Gastrocnemius medialis (tissue), 4 donors: ENCODE data around the gene DNAH6. TPM values are rescaled to one million over a fixed set of nuclear protein-coding genes. Genes with fewer than 3 reads are reported as not detected.
"Not testable (repeated sequence)": the region's sequence is repeated elsewhere in the genome, so short reads cannot be mapped to it uniquely, and the experiment has no call there.

ENCODE experiments used
- ATAC-seq, 2 donors: fragments of 150-250 bp; one replicate each; pipeline ENCODE4 v1.9.1; 2016
- DNase-seq, 2 donors: peaks; one replicate each; pipeline ENCODE4 v3.0.0-alpha.2; 2019
- H3K27ac ChIP-seq, 4 donors: fragments of 200-600 bp; sonication (generic); 1 replicate in 1 of 4; 2 replicates in 3 of 4; pipeline ENCODE4 v1.5.1; 2016 to 2018; ENCODE audit warnings: mild to moderate bottlenecking in 2 of 4, moderate library complexity in 1 of 4
- H3K27me3 ChIP-seq, 3 donors: fragments of 200-600 bp; sonication (generic) in 2 of 3; 1 replicate in 1 of 3; 2 replicates in 2 of 3; pipeline versions ENCODE4 v1.5.1 to v1.6.0; 2016 to 2019; ENCODE audit warnings: mild to moderate bottlenecking in 1 of 3, moderate library complexity in 1 of 3
- H3K36me3 ChIP-seq, 2 donors: fragments of 200-600 bp; sonication (generic) in 1 of 2; one replicate each; pipeline ENCODE4 v1.5.1; 2017 to 2018
- H3K4me1 ChIP-seq, 2 donors: fragments of 200-600 bp; sonication (generic) in 1 of 2; one replicate each; pipeline ENCODE4 v1.5.1; 2016 to 2017; ENCODE audit warnings: mild to moderate bottlenecking in 2 of 2
- H3K4me3 ChIP-seq, 4 donors: fragments of 200-600 bp; sonication (generic) in 3 of 4; 1 replicate in 1 of 4; 2 replicates in 3 of 4; pipeline ENCODE4 v1.5.1; 2016 to 2019; ENCODE audit warnings: mild to moderate bottlenecking in 2 of 4
- H3K9me3 ChIP-seq, 3 donors: fragments of 200-600 bp; sonication (generic) in 2 of 3; 1 replicate in 1 of 3; 2 replicates in 2 of 3; pipeline ENCODE4 v1.5.1; 2016 to 2019
- CTCF ChIP-seq, 5 experiments: fragments of 450-650 bp in 3 of 5; fragments of 200-600 bp in 2 of 5; sonication (generic) in 2 of 5; IDR thresholded peaks in 4 of 5; conservative IDR thresholded peaks in 1 of 5; 1 replicate in 4 of 5; 2 replicates in 1 of 5; pipeline ENCODE4 v1.5.1; 2016 to 2019; ENCODE audit warnings: antibody characterized with exemption in 5 of 5, mild to moderate bottlenecking in 3 of 5, moderate library complexity in 3 of 5
- POLR2A ChIP-seq, 2 donors: fragments of 450-650 bp; IDR thresholded peaks; one replicate each; pipeline ENCODE4 v1.6.1; 2017; ENCODE audit warnings: antibody characterized with exemption in 2 of 2, mild to moderate bottlenecking in 2 of 2, moderate library complexity in 2 of 2
- in situ Hi-C, 4 donors: fragments of 200-750 bp; cut with MboI; loops; one replicate each; pipeline versions ENCODE4 v1.15.0 to v1.8.0; 2017; ENCODE audit warnings: low sequenced_read_pairs in 4 of 4
- intact Hi-C: fragments of 100-400 bp; cut with DNase I; formaldehyde crosslinking; loops from one replicate; pipeline ENCODE4 v1.15.1; 2023; ENCODE audit warnings: low total_unique reads
- total RNA-seq, 4 donors: library from RNA; depleted of rRNA; stranded (reverse); fragments of >200 nt; gene quantifications; one replicate each; pipeline versions ENCODE4 v1.1.0 to v1.2.3, GENCODE V29; 2016

DNAH6 gene
- total RNA-seq, 4 donors from 2014 or later = not detected

- intact Hi-C loops (no loop called here), in situ Hi-C loops (no loop called here)
- Histone ChIP-seq H3K36me3 (no peaks in the 10 kb centered on the region), H3K27me3 (no peaks in the 10 kb centered on the region), H3K4me3 (no peak overlapping the region), H3K9me3 (no peaks in the 10 kb centered on the region), H3K27ac (no peak overlapping the region), H3K4me1 (no peaks in the 10 kb centered on the region)
- ATAC-seq = no peak
- no peak for DNase-seq
- TF ChIP-seq CTCF (IDR thresholded peaks at IDR 0.05 in 4 of 5, conservative IDR thresholded peaks at IDR 0.05 in 1 of 5) (no peak), POLR2A (IDR thresholded peaks at IDR 0.05) (no peak)
Observed at GRCh38 chr2:84548303-84548702, 32.0 kb downstream of the DNAH6 start.

DNA sequence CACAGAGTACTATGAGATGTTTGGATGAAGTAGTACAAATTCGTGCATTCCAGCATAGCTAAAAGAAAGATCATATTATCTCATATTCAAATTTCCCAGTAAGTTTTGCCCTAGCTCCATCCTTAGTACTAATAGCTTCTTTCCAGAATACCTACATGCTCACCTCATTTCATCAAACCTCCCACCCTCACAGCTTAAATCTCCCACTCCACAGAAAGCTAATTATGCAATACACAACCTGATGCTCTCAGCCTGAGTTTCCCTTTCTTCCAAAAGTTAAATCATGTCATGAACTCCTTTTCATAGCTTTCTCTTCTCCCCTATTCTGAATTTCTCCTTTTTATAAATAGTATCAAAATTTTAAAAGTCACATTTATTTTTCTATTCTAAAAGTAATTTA is 34.6 kb downstream of the DNAH6 start:
- DNase-seq (no peak), ATAC-seq (no peak)
- intact Hi-C loops (no loop called here), in situ Hi-C loops (no loop called here)
- Histone ChIP-seq H3K4me3 (no peak overlapping the region), H3K9me3 (no peaks in the 10 kb centered on the region), H3K27ac (no peak overlapping the region), H3K36me3 (no peaks in the 10 kb centered on the region), H3K27me3 (no peaks in the 10 kb centered on the region), H3K4me1 (no peaks in the 10 kb centered on the region)
- TF ChIP-seq CTCF (IDR thresholded peaks at IDR 0.05 in 4 of 5, conservative IDR thresholded peaks at IDR 0.05 in 1 of 5) (no peak), POLR2A (IDR thresholded peaks at IDR 0.05) (no peak)

DNA sequence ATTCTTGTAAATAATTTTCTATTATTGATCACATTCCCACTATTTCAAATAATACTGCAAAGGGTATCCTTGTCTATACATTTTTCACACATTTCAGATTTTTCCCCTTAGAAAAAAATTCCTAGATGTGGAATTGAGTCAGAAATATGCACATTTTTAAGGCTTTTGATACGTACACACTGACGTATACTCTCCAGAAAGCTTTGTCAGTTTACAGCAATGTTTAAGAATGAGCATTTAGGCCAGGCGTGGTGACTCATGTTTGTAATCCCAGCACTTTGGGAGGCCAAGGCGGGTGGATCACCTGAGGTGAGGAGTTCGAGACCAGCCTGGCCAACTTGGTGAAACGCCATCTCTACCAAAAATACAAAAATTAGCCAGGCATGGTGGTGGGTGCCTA is 35.2 kb downstream of the DNAH6 start:
- H3K27me3 ChIP-seq, in situ Hi-C loops, H3K27ac ChIP-seq, ATAC-seq, H3K9me3 ChIP-seq, H3K4me1 ChIP-seq, DNase-seq, intact Hi-C loops, H3K4me3 ChIP-seq, H3K36me3 ChIP-seq: not testable (repeated sequence)

- H3K27me3 ChIP-seq = no peaks in the 10 kb centered on the region
- DNase-seq = no peak
- no peak overlapping the region for H3K4me3 ChIP-seq
- no peaks in the 10 kb centered on the region for H3K36me3 ChIP-seq
- no peaks in the 10 kb centered on the region for H3K9me3 ChIP-seq
- in situ Hi-C loops (no loop called here), intact Hi-C loops (no loop called here)
- TF ChIP-seq POLR2A (IDR thresholded peaks at IDR 0.05) (no peak), CTCF (IDR thresholded peaks at IDR 0.05 in 4 of 5, conservative IDR thresholded peaks at IDR 0.05 in 1 of 5) (no peak)
- H3K27ac ChIP-seq = no peak overlapping the region
- no peaks in the 10 kb centered on the region for H3K4me1 ChIP-seq
- no peak for ATAC-seq
Observed at GRCh38 chr2:84556190-84556589, 39.9 kb downstream of the DNAH6 start.

- no peaks in the 10 kb centered on the region for H3K27me3 ChIP-seq
- intact Hi-C loops = no loop called here
- ATAC-seq = no peak
- no peaks in the 10 kb centered on the region for H3K36me3 ChIP-seq
- TF ChIP-seq CTCF (IDR thresholded peaks at IDR 0.05 in 4 of 5, conservative IDR thresholded peaks at IDR 0.05 in 1 of 5) (no peak), POLR2A (IDR thresholded peaks at IDR 0.05) (no peak)
- DNase-seq = no peak
- no peaks in the 10 kb centered on the region for H3K4me1 ChIP-seq
- no peaks in the 10 kb centered on the region for H3K9me3 ChIP-seq
- in situ Hi-C loops = no loop called here
- no peak overlapping the region for H3K27ac ChIP-seq
- H3K4me3 ChIP-seq = no peak overlapping the region
Observed at GRCh38 chr2:84559838-84560237, 43.5 kb downstream of the DNAH6 start.
